OCI-M2 (cell line): ENCODE results near the gene OSTM1.

ENCODE experiments used
- DNase-seq: peaks from one replicate; lab custom pipeline; 2025; ENCODE audit not compliant: unreplicated experiment; lab: John Stamatoyannopoulos, UW

Gene OSTM1

DNA sequence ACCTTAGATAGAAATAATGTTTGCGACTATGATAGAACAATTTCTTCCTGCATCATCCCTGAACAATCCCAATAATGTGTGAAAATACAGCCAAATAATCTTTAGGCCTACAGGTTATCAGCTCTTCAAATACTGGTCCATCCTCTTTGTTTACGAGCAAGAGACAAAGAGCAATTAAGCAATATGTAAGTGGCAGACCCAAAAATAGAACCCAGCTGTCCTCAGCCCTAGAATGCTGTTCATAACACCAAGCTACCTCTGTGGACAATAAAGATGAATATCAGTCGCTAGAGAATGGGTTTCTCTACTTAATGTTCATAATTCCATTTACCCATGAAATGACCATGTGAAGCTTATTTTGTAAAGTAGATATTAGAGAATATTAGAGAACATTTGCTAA is 28.4 kb upstream of the OSTM1 start:
- DNase-seq, result no peak

DNA sequence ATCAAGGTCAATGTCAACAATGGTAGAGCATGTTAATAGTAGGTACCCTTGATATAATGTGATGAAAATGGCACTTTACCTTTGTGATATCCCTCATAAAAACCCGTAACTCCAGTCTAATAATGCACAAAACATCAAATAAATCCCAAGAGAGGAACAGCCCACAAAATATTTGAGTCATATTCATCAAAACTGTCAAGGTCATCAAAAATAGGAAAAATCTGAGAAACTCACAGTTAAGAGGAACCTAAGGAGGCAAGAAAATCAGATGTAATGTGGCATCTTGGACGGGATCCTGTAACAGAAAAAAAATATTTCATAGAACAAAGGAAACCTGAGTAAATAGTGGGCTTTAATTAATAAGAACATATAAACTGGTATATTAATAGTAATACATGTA is 25.5 kb upstream of the OSTM1 start:
- no peak for DNase-seq

DNA sequence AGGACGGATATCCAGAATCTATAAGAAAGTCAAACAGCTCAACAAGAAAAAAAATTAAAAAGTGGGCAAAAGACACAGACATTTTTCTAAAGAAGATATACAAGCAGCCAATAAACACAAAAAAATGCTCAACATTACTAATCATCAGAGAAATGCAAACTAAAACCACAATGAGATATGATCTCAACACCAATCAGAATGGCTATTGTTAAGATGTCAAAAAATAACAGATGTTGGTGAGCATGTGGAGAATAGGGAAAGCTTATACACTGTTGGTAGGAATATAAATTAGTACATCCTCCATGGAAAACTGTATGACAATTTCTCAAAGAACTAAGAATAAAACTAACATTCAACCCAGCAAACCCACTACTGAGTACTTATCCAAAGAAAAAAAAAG is 23.3 kb upstream of the OSTM1 start:
- no peak for DNase-seq

DNA sequence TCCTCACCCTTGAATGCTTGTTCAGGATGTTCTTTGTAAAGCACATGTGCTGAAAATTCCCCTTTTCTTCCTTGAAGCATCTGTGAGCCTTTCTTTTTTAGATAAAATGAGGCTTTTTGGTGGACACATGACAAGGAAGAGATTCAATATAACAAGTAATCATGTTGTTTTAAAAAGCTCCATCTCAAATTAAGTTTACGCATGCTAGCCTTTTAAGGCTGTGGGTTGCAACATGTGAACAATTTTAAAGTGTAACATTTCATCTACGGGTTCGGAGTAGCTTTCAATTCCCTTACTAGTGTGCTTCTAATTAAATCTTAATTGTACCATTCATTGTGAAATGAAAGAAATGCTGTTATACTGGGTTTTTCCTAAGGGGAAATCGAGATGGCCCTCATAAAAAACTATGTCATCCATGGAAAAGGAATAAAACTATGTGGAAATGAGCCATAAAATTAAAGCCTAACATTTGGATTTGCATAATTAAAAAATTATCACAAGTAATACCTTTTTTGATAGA is 19.3 kb upstream of the OSTM1 start:
- DNase-seq, result no peak

DNA sequence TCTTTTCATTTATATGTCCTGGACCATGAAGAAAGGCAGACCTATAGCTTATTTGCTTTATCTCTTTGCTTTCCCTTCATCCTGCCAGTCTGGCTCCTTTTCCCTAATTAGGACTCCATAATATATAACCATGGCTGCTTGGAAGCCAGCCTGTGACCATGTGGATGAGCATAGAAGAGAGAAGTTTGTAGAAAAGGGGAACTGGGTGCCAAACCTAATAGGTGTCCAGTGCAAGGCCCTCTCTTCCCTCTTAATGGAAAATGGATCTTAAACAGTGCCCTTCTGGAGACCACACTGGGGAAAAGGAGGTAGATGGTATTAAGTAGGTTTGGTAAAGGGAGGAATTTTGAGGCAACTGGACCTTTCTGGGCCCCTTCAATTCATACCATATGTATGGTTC is 16.7 kb upstream of the OSTM1 start:
- DNase-seq, result no peak

DNA sequence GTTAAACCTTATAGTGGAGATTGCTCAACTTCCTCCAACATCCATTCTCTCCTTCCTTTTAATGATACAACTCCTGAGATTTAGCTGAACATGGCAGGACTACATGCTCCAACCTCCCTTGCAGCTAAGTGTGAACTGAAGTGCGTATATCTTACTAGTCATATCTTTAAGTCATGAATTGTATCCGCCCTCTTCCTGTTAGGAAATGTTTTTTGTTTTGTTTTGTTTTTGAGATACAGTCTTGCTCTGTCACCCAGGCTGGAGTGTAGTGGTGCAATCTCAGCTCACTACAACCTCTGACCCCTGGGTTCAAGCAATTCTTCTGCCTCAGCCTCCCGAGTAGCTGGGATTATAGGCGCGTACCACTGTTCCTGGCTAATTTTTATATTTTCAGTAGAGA is 8.8 kb upstream of the OSTM1 start:
- DNase-seq, result no peak

DNA sequence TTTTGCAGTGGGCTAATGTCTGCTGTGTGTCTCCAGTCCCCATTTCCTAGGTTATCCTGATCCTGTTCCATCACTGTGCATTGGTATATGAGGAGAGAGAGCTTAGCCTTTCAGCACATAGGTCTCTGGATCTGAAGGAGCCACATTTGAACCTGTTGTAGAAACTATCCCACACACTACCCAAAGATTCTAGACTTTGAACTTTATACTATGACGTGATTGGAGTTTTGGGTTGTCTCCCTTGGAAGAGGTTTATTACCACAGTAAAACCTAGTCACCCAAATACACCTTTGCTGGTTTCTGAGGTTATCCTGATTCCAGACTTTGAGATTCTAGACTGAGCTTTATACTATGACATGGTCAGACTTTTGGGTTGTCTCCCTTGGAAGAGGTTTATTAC is 8.0 kb upstream of the OSTM1 start:
- DNase-seq, result no peak

DNA sequence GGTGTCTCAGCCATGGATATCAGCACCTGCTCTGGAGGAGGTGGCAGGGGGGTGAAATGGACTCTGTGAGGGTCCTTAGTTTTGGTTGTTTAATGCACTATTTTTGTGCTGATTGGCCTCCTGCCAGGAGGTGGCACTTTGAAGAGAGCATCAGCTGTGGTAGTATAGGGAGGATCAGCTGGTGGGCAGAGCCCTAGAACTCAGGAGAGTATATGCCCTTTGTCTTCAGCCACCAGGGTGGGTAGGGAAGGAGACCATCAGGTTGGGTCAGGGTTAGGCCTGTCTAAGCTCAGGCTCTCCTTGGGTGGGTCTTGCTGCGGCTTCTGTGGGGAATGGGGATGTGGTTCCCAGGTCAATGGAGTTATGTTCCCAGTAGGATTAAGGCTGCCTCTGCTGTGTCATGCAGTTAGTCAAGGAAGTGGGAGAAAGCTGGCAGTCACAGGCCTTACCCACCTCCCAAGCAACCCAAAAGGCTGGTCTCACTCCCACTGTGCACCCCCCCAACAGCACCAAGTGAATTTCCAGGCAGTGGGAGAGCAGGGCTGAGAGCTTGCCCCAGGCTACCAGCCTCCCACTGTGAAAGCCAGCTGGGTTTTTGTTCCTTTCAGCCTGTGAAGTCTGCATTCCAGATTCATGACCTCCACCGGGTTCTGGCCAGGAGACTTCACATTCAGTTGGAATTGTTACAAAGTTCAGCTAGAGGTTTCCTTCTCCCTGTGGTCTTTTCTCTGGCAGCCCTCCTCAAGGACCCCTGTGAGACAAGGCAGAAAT is 5.7 kb upstream of the OSTM1 start:
- DNase-seq, result no peak

DNA sequence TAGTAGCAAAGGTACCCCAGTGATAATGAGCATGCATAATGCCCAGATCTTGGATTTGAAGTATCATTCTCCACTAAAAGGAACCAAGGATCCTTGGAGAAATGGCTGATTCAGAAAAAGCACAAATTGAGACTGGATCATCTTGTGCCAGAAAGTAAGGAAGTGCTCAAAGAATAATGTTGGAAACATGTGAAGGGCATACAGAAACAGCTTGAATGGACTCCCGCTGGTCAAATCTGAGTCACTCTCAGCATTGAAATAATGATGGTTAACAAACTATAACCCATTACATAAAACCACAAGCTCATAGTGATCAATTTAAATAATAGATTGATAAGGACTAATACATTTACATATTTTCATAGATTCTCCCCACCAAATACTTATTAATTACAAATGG is 3.6 kb upstream of the OSTM1 start:
- no peak for DNase-seq

DNA sequence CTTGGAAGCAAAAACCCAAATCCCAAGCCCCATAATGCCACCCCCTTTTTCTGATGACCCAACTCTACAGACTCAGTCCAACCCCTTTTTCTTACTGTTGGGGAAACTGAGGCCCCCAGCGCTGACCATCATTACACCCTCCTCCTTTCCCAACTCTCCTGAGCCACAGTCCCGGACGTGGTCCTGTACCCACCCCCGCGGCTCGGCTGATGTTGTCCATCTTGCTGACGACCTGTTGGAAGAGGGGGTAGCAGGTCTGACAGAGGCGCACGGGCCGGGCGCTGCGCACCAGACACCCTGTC is 533 bp downstream of the OSTM1 start:
- no peak for DNase-seq

DNA sequence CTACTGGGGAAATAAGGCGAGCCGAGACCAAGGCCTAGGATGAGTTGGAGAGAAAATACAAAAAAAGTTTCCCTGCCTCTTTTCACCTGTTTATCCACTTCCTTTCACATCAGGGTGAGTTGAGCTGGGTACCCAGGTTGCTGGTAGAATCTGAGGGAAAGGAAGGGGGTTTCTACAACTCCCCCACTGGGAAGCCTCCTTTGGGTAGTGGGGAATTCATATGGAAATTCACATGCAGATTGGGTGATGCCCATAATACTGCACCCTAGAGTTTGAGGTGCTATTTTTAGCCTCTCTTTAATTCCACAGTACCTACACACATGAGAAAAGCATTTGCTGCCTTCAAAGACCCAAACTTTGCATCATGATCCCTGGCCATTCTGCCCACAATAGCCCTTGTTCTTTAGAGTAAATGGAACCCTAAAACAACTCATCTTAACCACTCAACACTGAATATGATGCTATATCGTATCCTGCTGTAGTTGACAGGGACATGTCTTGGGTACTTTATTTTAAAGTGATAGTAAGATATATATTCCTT is 2.7 kb downstream of the OSTM1 start:
- DNase-seq, result no peak

DNA sequence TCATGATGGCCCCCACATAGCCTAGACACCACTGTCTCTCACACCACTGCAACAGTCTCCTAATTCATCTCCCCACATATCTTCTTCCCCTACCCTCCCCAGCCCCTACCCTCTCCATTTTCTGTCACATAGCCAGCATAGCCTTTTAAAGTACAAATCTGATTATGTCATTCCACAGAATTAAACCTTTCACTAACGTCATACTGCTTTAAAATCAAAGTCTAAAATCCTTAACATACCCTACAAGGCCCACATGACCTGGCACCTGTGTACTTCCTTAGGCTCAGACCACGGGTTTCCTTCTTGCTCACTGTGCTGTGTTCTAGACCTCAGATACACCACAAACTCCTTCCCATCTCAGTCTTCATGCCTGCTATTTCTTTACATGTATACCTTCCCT is 5.9 kb downstream of the OSTM1 start:
- DNase-seq, result no peak

DNA sequence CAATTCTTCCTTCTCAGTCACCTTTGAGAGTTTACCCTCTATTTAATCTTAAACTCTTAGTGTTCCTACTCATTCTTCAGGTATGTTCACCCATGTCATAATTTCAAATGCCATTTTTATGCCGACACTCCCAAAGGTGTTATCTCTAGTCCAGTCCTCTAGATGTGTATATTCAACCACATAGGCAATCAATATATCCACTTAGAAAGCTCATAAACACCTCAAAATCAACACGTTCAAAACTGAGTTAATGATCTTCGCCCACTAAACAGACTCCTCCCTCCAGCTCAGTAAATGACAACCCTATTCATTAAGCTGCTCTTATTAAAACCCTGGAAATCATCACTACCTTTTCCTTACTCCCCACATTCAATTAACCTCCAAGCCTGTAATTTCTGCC is 6.4 kb downstream of the OSTM1 start:
- no peak for DNase-seq

DNA sequence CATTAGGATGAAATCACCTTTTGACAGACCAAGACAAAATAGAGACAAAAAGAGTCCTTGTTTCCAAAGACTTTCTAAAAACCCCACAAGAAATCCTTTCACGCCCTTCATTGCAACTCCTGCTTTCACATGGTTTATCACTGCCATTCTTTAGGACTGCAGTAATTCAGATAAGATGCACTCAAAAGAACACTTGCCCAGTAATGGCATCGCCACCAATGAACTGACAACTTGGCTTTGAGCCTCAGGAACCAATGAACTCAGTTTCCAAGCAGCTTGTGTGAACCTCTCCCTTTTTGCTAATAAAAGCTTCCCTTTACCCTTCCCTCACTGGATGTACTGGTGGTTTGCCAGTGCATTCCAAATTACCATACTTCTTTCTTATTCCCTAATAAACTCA is 21.8 kb downstream of the OSTM1 start:
- no peak for DNase-seq

DNA sequence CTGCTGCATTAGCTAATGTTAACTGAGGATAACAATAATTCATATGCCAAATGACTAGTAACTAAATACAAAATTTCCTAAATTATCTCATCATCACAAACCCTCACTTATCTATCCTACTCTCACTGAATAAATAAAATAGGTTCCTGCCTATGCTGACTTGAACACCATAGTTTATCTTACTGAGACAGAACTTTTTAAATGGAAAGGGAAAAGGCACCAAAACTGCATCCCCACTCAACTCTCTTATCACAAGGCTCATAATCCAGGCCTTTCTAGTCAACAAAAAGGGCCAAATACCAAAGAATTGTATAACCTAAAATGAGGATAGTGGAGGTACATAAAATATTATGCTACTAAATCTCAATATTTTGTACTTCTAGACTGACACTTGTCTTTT is 23.1 kb downstream of the OSTM1 start:
- DNase-seq, result no peak

DNA sequence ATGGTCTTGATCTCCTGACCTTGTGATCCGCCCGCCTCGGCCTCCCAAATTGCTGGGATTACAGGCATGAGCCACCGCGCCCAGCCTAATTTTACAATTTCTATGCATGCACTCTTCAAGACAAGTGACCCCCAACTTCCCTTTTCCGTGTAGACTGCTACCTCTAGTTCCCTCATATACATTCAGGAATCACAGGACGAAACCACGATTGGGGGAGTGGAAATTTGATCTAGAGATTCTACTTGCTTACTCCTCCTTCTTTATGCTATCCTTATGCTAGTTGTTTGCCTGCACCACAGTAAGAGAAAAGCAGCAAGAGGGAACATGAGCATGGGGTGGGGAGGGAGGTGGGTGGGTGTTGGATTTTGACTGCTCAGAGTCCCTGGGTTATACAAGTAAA is 34.9 kb downstream of the OSTM1 start:
- no peak for DNase-seq

DNA sequence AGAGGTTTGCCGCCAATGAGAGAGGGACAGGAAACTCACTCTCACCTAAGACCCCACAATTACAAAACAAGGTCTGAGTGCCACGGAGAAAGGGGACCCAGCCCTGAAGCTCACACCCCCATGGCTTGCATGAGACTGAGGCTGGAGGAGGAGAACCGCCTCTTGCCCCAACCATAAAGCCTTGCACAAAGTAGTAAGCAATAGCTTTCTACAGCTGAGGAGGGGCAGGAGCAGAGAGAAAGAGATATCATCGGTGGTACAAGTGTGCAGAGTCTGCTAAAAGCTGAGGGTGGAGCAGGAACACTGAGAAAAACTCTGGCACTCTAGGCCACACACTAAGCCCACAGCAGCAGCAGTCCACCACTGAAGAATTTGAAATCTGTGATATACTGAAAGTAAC is 37.7 kb downstream of the OSTM1 start:
- no peak for DNase-seq

DNA sequence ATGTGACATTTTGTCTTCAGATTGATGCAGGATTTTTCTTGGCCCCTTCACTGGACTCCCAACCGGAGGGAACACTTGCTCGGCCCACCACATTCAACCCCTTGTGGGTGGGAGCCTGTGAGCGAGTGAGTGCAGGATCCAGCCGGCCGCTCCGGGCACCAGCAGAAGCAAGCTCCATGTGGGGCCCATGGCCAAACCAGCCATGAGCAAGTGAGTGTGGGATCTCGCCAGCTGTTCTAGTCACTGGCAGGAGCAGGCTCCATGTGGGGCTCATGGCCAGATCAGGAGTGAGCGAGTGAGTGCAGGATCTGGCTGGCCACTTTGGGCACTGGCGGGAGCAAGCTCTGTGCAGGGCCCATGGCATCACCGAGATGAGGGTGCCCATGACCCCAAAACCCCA is 42.6 kb downstream of the OSTM1 start:
- no peak for DNase-seq

DNA sequence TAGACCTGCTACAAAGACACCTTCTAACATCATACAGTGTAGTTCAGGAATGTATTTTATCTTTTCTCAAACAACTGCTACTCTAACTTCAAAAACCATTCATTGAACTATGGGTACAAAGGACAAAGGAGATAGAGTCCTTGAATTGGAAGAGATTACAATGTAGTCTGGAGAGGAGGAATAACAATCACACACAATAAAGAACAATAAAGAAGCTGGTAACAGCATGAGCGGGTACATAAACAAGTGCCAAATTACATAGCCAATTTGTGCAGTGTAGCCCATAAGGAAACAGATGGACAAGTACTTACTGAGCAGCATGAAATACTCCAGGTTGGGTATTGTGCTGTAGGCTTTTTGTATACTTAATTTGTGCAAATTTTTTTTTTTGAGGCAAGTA is 44.3 kb downstream of the OSTM1 start:
- DNase-seq, result no peak

DNA sequence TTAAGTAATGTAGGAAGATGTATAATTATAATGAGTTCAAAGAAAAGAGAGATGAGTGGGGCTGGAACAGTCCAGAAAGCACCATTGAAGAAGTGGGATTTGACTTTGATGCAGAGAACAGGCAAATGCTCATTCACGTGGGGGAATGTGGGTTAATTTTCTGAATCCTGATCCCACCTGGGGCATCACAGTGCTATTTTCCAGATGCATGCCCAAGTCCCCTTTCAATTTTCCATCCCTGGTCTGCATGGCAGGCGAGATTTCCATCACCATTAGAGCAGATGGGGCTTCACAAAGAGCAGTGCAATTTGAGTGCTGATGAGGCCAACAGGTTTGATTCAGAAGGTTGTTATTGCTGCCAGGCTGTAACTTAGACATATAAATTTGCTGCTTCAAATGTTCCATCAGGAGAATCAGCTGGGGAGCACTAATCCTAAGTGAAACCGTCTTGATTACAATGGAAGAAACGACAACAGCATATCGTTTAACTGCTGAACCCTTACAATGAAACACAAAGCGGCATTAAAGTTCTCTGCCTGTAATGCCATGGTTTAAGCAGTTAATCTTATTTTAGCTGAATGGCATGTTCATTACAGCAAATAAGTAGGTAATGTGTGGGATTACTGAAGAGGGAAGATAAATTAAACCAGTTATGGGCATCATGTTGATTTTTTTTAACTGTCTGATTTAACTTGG is 45.2 kb downstream of the OSTM1 start:
- no peak for DNase-seq

DNA sequence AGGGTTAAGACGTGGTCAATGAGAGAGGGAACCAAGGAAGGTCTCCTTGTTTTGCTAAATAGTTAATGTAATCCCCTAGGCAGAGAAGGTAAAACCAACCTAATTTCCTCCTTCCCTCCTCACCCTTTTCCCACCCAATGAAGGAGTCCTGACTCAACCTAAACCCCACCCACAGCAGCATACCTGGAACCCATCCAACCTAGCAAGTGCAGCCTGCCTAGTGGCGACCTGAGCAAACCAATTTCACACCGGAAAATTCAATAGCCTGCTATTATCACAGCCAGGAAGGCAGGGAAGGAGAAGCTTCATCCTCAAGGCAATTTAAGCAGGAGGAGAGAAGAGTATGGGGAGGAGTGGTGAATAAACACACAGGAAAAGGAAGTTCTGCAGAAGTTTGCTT is 46.9 kb downstream of the OSTM1 start:
- DNase-seq, result no peak

DNA sequence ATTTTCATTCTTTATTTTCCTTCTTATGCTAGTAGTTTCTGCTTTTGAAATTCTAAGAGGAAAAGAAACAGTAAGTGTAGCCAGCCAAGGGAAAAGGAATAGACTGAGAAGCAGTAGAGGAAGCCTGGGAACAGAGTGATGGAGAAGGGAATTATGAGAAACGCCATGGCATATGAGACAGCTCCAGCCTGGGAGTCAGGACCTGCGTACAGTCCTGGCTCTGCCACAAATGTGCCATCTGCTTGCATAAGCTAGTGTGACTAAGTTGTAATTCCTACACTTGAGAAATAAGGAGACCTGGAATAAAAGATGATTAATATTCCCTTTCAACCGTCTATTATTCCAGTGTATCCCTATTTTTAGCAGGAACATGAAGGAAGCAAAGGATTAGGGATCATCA is 47.5 kb downstream of the OSTM1 start:
- no peak for DNase-seq
